DND-41 (cell line): ENCODE measurements around the gene TBC1D22A.

ENCODE experiments used
- ATAC-seq: fragments of 200-7000 bp; cut with Tn5 transposase; 3 replicates; pipeline ENCODE4 v1.9.1; 2021; ENCODE audit warnings: low read depth; ENCODE audit not compliant: insufficient read depth
- DNase-seq: peaks from one replicate; pipeline ENCODE4 v3.0.0-alpha.2; 2020
- H2AFZ ChIP-seq: 2 replicates; pipeline ENCODE4 v1.6.0; 2012; ENCODE audit warnings: low read depth, low read length
- H3K27ac ChIP-seq: 2 replicates; pipeline ENCODE4 v1.5.1; 2012; ENCODE audit warnings: low read length, inconsistent platforms
- H3K27me3 ChIP-seq: fragments of 200-600 bp; sonication (generic); 2 replicates; pipeline ENCODE4 v1.6.0; 2012; ENCODE audit warnings: low read length, mild to moderate bottlenecking, inconsistent platforms; ENCODE audit not compliant: insufficient read depth, poor library complexity
- H3K36me3 ChIP-seq: 2 replicates; pipeline ENCODE4 v1.5.1; 2012; ENCODE audit warnings: low read length, inconsistent platforms; ENCODE audit not compliant: insufficient read depth
- H3K4me1 ChIP-seq: 2 replicates; pipeline ENCODE4 v1.5.1; 2012; ENCODE audit warnings: mild to moderate bottlenecking, low read length; ENCODE audit not compliant: insufficient read depth
- H3K4me2 ChIP-seq: 2 replicates; pipeline ENCODE4 v1.6.0; 2012; ENCODE audit warnings: mild to moderate bottlenecking, moderate library complexity, low read length, inconsistent platforms; ENCODE audit not compliant: insufficient read depth
- H3K4me3 ChIP-seq, 2 experiments: fragments of 200-600 bp in 1 of 2; shearing (Covaris generic) in 1 of 2; 2 replicates each; pipeline ENCODE4 v1.5.1; 2012 to 2016; ENCODE audit warnings: inconsistent platforms in 2 of 2, low read length in 2 of 2, mild to moderate bottlenecking in 2 of 2, low read depth in 1 of 2, moderate library complexity in 1 of 2
- H3K79me2 ChIP-seq: 2 replicates; pipeline ENCODE4 v1.6.0; 2012; ENCODE audit warnings: low read length, inconsistent platforms; ENCODE audit not compliant: insufficient read depth
- H3K9ac ChIP-seq: 2 replicates; pipeline ENCODE4 v1.6.0; 2012; ENCODE audit warnings: low read depth, mild to moderate bottlenecking, inconsistent platforms, low read length, moderate library complexity
- H3K9me3 ChIP-seq: 2 replicates; pipeline ENCODE4 v1.5.1; 2012; ENCODE audit warnings: low read length, moderate library complexity, mild to moderate bottlenecking, inconsistent platforms; ENCODE audit not compliant: insufficient read depth, severe bottlenecking
- H4K20me1 ChIP-seq: 2 replicates; pipeline ENCODE4 v1.6.0; 2012; ENCODE audit warnings: low read length; ENCODE audit not compliant: insufficient read depth
- CTCF ChIP-seq: IDR thresholded peaks from 2 replicates; pipeline ENCODE4 v1.5.1; 2012; ENCODE audit warnings: borderline replicate concordance, low read length, moderate library complexity, mild to moderate bottlenecking; ENCODE audit not compliant: poor library complexity, severe bottlenecking; ENCODE audit errors: extremely low read depth
- EZH2 ChIP-seq: IDR thresholded peaks from 3 replicates; pipeline ENCODE4 v1.6.1; 2012; ENCODE audit warnings: borderline replicate concordance, low read depth, mild to moderate bottlenecking, moderate library complexity, low read length, inconsistent platforms; ENCODE audit not compliant: severe bottlenecking

Gene TBC1D22A

GRCh38 chr22:46799626-46800025 is 37.2 kb downstream of the TBC1D22A start:
- DNase-seq: no peak
- TF ChIP-seq CTCF: no peak
- no peaks in the 10 kb centered on the region for H3K4me1 ChIP-seq
- ATAC-seq: no peak
- H3K4me3 ChIP-seq: no peak overlapping the region
- H3K27ac ChIP-seq: no peak overlapping the region
- peaks cover 78% of the 10 kb centered on the region for H3K36me3 ChIP-seq
- H3K27me3 ChIP-seq: no peaks in the 10 kb centered on the region
- H2AFZ ChIP-seq: no peak overlapping the region
- no peaks in the 10 kb centered on the region for H3K9me3 ChIP-seq
- H4K20me1 ChIP-seq: peaks cover 26% of the 10 kb centered on the region
- H3K9ac ChIP-seq: no peak overlapping the region
- no peak overlapping the region for H3K4me2 ChIP-seq
- H3K79me2 ChIP-seq: peaks cover 31% of the 10 kb centered on the region

- DNase-seq: no peak
- H3K79me2 ChIP-seq: peaks cover 33% of the 10 kb centered on the region
- TF ChIP-seq CTCF (no peak), EZH2 (no peak)
- H3K27ac ChIP-seq: no peak overlapping the region
- ATAC-seq: no peak
- peaks cover 6% of the 10 kb centered on the region for H3K4me1 ChIP-seq
- H3K4me3 ChIP-seq: no peak overlapping the region
- no peak overlapping the region for H3K4me2 ChIP-seq
- peaks cover 26% of the 10 kb centered on the region for H4K20me1 ChIP-seq
- no peaks in the 10 kb centered on the region for H3K27me3 ChIP-seq
- H2AFZ ChIP-seq: no peak overlapping the region
- peaks cover 78% of the 10 kb centered on the region for H3K36me3 ChIP-seq
- no peaks in the 10 kb centered on the region for H3K9me3 ChIP-seq
- no peak overlapping the region for H3K9ac ChIP-seq
Measured at GRCh38 chr22:46800102-46800857, 37.8 kb downstream of the TBC1D22A start.

DNA sequence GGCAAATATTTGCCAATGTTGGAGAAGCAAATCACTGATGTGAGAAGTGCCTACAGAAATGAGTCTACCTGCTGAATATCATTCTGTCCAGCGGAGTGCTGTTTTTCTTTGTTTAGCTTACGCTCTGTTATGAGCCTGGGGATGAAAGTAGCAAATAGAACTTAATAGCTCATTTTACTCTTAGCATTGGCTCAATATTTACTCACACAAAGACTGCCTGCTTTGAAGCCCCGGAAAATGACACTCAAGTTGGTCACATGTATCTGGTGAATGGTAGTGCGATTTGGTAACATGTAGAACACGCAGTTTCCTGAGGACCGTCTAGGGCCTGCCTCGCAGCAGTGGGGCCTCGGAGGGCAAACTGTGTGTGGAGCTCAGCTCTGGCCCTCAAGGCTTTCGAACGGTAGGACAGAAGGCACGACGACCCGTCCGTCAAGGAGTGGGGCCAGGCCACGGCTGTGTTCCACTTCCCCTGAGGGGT is 38.9 kb downstream of the TBC1D22A start:
- peaks cover 17% of the 10 kb centered on the region for H3K4me1 ChIP-seq
- no peak overlapping the region for H3K27ac ChIP-seq
- peaks cover 26% of the 10 kb centered on the region for H4K20me1 ChIP-seq
- no peak overlapping the region for H3K4me3 ChIP-seq
- no peaks in the 10 kb centered on the region for H3K9me3 ChIP-seq
- H3K9ac ChIP-seq: no peak overlapping the region
- H3K27me3 ChIP-seq: no peaks in the 10 kb centered on the region
- DNase-seq (no peak), ATAC-seq (no peak)
- peaks cover 74% of the 10 kb centered on the region for H3K36me3 ChIP-seq
- no peak overlapping the region for H2AFZ ChIP-seq
- H3K4me2 ChIP-seq: no peak overlapping the region
- TF ChIP-seq CTCF (no peak), EZH2 (no peak)
- H3K79me2 ChIP-seq: peaks cover 31% of the 10 kb centered on the region
